ENCODE results near the gene MND1. TPM values are rescaled to one million over a fixed set of nuclear protein-coding genes. Genes with fewer than 3 reads are reported as not detected.

The MND1 gene, protein sequence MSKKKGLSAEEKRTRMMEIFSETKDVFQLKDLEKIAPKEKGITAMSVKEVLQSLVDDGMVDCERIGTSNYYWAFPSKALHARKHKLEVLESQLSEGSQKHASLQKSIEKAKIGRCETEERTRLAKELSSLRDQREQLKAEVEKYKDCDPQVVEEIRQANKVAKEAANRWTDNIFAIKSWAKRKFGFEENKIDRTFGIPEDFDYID
- total RNA-seq, result 1 to 10 TPM in 2 of 6 experiments, under 1 TPM in 3, not detected in 1; 0.22 to 1.8 (median 0.86) TPM
- long read RNA-seq, result 0 reads

DNA sequence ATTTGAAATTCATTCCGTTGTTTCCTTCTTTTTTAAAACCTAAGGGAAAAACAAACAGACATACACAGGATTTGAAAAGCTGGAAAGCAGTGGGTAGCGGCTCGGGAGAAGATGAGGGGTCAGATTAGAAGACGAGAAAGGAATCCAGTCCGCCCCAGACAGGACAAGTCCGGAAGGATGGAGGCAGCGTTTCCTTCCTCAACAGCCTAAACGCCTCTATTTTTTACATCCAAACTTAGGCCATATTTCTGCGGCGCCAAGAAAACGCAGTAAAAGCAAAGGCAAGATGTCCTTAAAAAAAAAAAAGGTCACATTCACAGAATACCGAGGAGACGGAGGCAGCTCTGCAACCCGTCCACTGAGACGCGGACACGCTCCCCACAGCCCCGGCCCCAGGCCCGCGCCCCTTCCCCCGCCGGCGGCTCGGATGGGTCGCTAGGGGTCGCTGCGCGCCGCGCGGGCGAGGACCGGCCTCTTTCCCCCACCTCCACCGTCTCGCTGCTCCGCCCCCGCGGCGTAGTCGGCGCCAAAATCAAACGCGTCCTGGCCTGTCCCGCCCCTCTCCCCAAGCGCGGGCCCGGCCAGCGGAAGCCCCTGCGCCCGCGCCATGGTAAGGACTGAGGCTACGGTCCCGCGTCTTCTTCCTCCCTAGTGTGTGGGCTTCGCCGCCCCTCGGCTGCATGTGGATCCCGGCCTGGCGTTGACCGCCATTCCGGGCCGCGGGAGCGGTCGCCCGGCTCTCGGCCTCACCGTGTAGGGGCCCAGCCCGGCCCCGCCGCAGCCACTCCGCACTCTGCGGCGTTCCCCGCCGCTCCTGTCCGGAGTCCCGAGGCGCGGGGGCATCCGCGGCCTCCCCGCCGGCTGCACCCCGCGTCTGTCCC lies at the start of gene MND1:
MND1 (plus strand) TSS at position 558 of the 881 bp plus-strand sequence; CDS start at position 608, 50 bp downstream.
- H3K27ac ChIP-seq, result peak within 1 kb of the TSS; percentile 59 to 88 (median 60)
- TF ChIP-seq, protein P1, sequence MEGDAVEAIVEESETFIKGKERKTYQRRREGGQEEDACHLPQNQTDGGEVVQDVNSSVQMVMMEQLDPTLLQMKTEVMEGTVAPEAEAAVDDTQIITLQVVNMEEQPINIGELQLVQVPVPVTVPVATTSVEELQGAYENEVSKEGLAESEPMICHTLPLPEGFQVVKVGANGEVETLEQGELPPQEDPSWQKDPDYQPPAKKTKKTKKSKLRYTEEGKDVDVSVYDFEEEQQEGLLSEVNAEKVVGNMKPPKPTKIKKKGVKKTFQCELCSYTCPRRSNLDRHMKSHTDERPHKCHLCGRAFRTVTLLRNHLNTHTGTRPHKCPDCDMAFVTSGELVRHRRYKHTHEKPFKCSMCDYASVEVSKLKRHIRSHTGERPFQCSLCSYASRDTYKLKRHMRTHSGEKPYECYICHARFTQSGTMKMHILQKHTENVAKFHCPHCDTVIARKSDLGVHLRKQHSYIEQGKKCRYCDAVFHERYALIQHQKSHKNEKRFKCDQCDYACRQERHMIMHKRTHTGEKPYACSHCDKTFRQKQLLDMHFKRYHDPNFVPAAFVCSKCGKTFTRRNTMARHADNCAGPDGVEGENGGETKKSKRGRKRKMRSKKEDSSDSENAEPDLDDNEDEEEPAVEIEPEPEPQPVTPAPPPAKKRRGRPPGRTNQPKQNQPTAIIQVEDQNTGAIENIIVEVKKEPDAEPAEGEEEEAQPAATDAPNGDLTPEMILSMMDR (IDR thresholded peaks at IDR 0.05), result peak; percentile 70 to 98 (median 98)
- no peak for TF ChIP-seq POLR2A (IDR thresholded peaks at IDR 0.05)
- intact Hi-C loops (cut with DNase I), result loop anchor here in 1 of 2 donors (5.0 kb wide), 1 partner anchor 233 kb away; no protein-coding TSS in a partner anchor
- H3K9me3 ChIP-seq, result no peaks in the 10 kb centered on the region
- ATAC-seq (peak; percentile 92 to 97 (median 95)), DNase-seq (peak; percentile 89 to 93 (median 91))
- H3K27me3 ChIP-seq, result no peaks in the 10 kb centered on the region
- H3K36me3 ChIP-seq, result no peaks in the 10 kb centered on the region
- H3K4me3 ChIP-seq, result peak within 1 kb of the TSS; percentile 66 to 78 (median 77)
- H3K4me1 ChIP-seq, result peaks cover 0 to 8% (median 0%) of the 10 kb centered on the region in 4 donors
- WGBS (ENCODE audit: insufficient coverage, low coverage, low lambda C conversion rate, missing lambda C conversion rate), result 2% methylated on average over 23 of the region's 86 CpGs

DNA sequence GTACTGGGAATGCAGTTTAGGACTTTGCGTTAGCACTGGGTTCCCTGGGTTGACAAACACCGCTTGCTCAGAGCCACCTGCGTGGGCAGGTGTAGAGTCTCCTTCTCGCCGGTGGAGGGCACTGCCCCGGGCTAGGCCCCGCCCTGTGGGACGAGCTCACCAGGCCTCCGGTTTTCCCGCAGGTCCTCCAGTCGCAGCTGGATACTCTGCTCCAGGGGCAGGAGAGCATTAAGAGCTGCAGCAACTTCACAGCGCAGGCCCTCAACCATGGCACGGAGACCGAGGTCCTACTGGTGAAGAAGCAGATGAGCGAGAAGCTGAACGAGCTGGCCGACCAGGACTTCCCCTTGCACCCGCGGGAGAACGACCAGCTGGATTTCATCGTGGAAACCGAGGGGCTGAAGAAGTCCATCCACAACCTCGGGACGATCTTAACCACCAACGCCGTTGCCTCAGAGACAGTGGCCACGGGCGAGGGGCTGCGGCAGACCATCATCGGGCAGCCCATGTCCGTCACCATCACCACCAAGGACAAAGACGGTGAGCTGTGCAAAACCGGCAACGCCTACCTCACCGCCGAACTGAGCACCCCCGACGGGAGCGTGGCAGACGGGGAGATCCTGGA lies 49.2 kb upstream of the MND1 start:
- Histone ChIP-seq H3K9me3 (no peaks in the 10 kb centered on the region), H3K4me3 (no peak overlapping the region), H3K36me3 (no peaks in the 10 kb centered on the region), H3K27me3 (no peaks in the 10 kb centered on the region), H3K4me1 (no peaks in the 10 kb centered on the region), H3K27ac (no peak overlapping the region)
- DNase-seq, result no peak
- no peak for TF ChIP-seq POLR2A (IDR thresholded peaks at IDR 0.05)
- TF ChIP-seq, protein P1 (IDR thresholded peaks at IDR 0.05), result no peak
- intact Hi-C loops (cut with DNase I), result no loop called here
- ATAC-seq, result no peak
- 93% methylated on average over 3 of the region's 40 CpGs for whole genome bisulfite sequencing (ENCODE audit: insufficient coverage, low coverage, low lambda C conversion rate, missing lambda C conversion rate)

DNA sequence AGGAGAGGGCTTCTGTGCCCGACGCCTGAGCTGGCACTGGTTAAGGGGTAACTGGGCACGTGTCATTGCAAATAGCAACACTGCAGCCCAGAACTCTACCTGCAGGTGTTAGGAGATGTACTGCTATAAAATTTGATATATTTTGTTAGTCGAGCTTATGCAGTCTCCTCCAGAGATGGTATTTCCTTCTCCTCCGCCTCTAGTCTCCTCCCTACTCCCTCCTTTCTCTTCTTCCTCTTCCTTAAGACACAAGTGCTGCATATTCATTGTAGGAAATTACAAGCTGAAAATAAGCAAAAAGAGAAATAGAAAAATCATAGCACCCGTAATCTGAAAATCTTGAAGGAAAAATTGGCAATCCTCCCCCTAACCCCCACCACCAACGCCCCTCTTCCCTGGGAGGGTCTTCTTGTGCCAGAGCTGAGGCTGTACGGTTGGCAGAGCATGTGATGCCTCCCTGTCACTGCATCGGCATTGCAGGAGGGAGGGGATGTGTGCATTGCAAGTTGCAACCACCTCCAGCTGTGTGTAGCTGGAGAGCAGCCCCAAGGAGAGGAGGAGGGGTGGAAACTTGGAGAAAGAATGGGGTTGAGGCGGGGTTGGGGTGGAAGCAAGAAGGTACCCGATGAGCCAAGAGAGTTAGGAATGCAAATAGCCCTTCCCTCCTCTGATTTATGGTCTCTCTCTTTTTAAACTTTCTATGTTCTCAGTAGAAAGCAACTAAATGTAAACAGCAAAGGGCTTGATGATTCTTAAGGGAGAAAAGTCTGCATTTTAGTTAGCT lies 48.3 kb upstream of the MND1 start:
- intact Hi-C loops (cut with DNase I), result no loop called here
- no peak for TF ChIP-seq POLR2A (IDR thresholded peaks at IDR 0.05)
- TF ChIP-seq, protein P1 (IDR thresholded peaks at IDR 0.05), result no peak
- no peak overlapping the region for H3K4me3 ChIP-seq
- no peak for DNase-seq
- ATAC-seq, result no peak
- H3K27ac ChIP-seq, result no peak overlapping the region
- no peaks in the 10 kb centered on the region for H3K4me1 ChIP-seq
- H3K27me3 ChIP-seq, result no peaks in the 10 kb centered on the region
- peaks cover 0 to 4% (median 0%) of the 10 kb centered on the region in 4 donors for H3K9me3 ChIP-seq
- WGBS (ENCODE audit: insufficient coverage, low coverage, low lambda C conversion rate, missing lambda C conversion rate), result 77% methylated on average over 8 of the region's 11 CpGs
- no peaks in the 10 kb centered on the region for H3K36me3 ChIP-seq

DNA sequence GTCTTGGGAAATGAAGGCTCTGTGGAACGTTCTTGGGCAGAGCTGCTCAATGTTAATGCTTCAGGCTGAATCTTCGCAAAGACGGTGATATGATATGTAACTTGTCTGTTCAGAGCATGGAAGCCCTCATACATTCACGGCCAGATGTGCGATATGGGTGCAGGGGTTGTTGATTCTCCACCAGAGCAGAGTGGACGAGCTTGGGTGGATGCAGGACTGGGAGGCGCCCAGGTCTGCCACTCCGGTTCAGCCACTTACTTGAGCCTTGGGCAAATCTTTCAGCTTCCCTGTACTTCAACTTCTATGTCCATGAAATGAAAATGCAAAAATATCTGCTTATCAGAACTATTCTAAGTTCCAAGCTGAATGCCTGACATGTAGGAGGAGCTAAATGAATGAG lies 47.4 kb upstream of the MND1 start:
- Histone ChIP-seq H3K4me1 (no peaks in the 10 kb centered on the region), H3K9me3 (peaks cover 0 to 4% (median 0%) of the 10 kb centered on the region in 4 donors), H3K27ac (no peak overlapping the region), H3K4me3 (no peak overlapping the region), H3K27me3 (no peaks in the 10 kb centered on the region), H3K36me3 (no peaks in the 10 kb centered on the region)
- no peak for DNase-seq
- TF ChIP-seq, protein P1 (IDR thresholded peaks at IDR 0.05), result no peak
- no peak for TF ChIP-seq POLR2A (IDR thresholded peaks at IDR 0.05)
- intact Hi-C loops (cut with DNase I), result no loop called here
- 93% methylated on average over 2 of the region's 8 CpGs for WGBS (ENCODE audit: insufficient coverage, low coverage, low lambda C conversion rate, missing lambda C conversion rate)
- ATAC-seq, result no peak

All from right lobe of liver (tissue), 6 donors.